Measurements from ENCODE around the gene FARP1.

DNA sequence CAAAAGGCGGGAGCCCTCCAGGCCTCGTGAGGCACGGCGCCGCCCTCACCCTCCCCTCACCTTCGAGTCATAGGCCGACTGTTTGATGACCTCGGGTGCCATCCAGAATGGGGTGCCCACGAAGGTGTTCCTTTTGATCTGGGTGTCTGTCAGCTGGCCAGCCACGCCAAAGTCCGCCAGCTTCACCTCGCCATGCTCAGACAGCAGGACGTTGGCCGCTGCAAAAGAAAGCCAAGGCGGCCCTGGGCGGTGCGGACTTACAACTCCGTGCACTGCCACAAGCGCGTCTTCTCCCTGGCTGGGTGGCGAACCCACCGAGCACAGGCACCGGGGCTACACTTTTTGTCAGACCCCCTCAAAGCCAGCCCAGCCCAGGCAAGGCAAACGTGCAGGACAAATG lies 331.9 kb downstream of the FARP1 start:
- TF ChIP-seq CTCF (IDR thresholded peaks at IDR 0.05): no peak
- no peak for TF ChIP-seq POLR2A (IDR thresholded peaks at IDR 0.05)
